Pancreas (tissue), 10 donors: ENCODE measurements around the gene CDC27. TPM values are rescaled to one million over a fixed set of nuclear protein-coding genes. Genes with fewer than 3 reads are reported as not detected.
"Not testable (repeated sequence)": the region's sequence is repeated elsewhere in the genome, so short reads cannot be mapped to it uniquely, and the experiment has no call there.

Experiments used
- ATAC-seq, 4 donors: fragments of 200-7000 bp; cut with Tn5 transposase; one replicate each; pipeline versions ENCODE4 v1.8.0 to v1.9.1; 2020; ENCODE audit warnings: mild to moderate bottlenecking in 4 of 4, moderate library complexity in 4 of 4
- DNase-seq, 6 donors: peaks; one replicate each; pipeline ENCODE4 v3.0.0-alpha.2; 2020
- FAIRE-seq: peaks from 2 replicates; lab custom pipeline; 2012; peaks lifted over from hg19 to GRCh38; lab: Jason Lieb, UNC
- H3K27ac ChIP-seq, 4 donors: fragments of 200-600 bp; sonication (generic); 1 replicate in 3 of 4; 2 replicates in 1 of 4; pipeline versions ENCODE4 v1.5.0 to v1.8.0; 2020
- H3K27me3 ChIP-seq, 4 donors: fragments of 200-600 bp; one replicate each; pipeline ENCODE4 v1.8.0; 2021
- H3K36me3 ChIP-seq, 3 donors: fragments of 200-600 bp; sonication (generic) in 1 of 3; one replicate each; pipeline versions ENCODE4 v1.5.0 to v1.8.0; 2020 to 2021
- H3K4me1 ChIP-seq, 3 donors: fragments of 200-600 bp; one replicate each; pipeline ENCODE4 v1.8.0; 2021
- H3K4me3 ChIP-seq, 4 donors: fragments of 200-600 bp; sonication (generic) in 2 of 4; one replicate each; pipeline versions ENCODE4 v1.5.0 to v1.8.0; 2020 to 2021
- H3K9me3 ChIP-seq, 4 donors: fragments of 200-600 bp; one replicate each; pipeline ENCODE4 v1.8.0; 2021
- CTCF ChIP-seq, 4 donors: fragments of 200-600 bp; sonication (generic) in 3 of 4; IDR thresholded peaks; one replicate each; pipeline versions ENCODE4 v1.5.0 to v1.8.0; 2021; ENCODE audit warnings: antibody characterized with exemption in 4 of 4
- WGBS, 2 donors: extraction: QIAGEN DNeasy Blood & Tissue Kit; methylation state at CpG; one replicate each; pipeline ENCODE4 v1.1.7; 2013; 5-methylcytosine and 5-hydroxymethylcytosine counted together
- intact Hi-C, 3 donors: fragments of 100-400 bp; cut with DNase I; formaldehyde crosslinking; loops; one replicate each; pipeline versions ENCODE4 v1.11.1 to v1.14.2; 2022
- polyA plus RNA-seq, 2 donors: library from polyadenylated mRNA; stranded (reverse); fragments of 200-250 nt; gene quantifications; one replicate each; pipeline ENCODE4 v1.2.3, GENCODE V29; 2013
- total RNA-seq, 6 donors: library from RNA; stranded (reverse); fragmentation: NEBNext Ultra II Directional in 4 of 6; extraction: Animal tissue kit (Norgen Biotek cat#: 25700) in 4 of 6; gene quantifications; one replicate each; pipeline versions ENCODE4 v1.2.1 to v1.2.4, GENCODE V29; 2021 to 2023
- donor health status: healthy with polysubstance abuse.
- donor health status: DM: no; HTN: no; CAD: no; lungs with moderate emphysema.
- donor health status: DM: no; HTN: no; CAD: no.
- donor health status: control.
- donor health status: control.
- donor health status: Bipolar disorder and iron deficiency.
- donor health status: DM: yes; HTN: yes; CAD: no.
- donor health status: DM: no; HTN: no; CAD: no.
- donor health status: DM: no; HTN: no; CAD: no.
- donor health status: DM: yes; HTN: yes; CAD: no.

Gene CDC27
- total and polyA plus RNA-seq, 8 donors: 6.5 to 42.7 (median 26.3) TPM

DNA sequence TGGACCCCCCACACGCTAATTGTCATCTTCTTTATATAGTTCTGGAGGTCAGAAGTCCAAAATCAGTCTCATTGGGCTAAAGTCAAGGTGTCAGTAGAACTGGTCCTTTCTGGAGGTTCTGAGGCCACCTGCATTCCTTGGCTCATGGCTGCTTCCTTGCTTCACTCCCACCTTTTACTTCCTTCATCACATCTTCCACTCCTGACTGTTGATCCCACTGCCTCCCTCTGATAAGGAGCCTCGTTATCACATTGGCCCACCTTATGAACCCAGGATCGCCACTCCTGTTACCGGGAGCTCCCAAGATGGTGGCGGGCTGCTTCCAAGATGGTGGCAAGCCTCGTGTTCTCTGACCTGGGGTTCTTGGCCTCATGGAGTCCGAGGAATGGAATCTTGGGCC is 83.0 kb downstream of the CDC27 start:
- WGBS, 2 donors: 70 to 78% methylated on average over 7 of the region's 7 CpGs
- Histone ChIP-seq H3K4me1 (no peaks in the 10 kb centered on the region), H3K4me3 (no peak overlapping the region), H3K27ac (no peak overlapping the region), H3K9me3 (no peaks in the 10 kb centered on the region), H3K36me3 (no peaks in the 10 kb centered on the region), H3K27me3 (no peaks in the 10 kb centered on the region)
- DNase-seq (no peak), FAIRE-seq (no peak), ATAC-seq (no peak)
- intact Hi-C loops: no loop called here
- no peak for TF ChIP-seq CTCF (IDR thresholded peaks at IDR 0.05)

- H3K9me3 ChIP-seq, DNase-seq, H3K27ac ChIP-seq, intact Hi-C loops, H3K27me3 ChIP-seq, ATAC-seq, H3K4me1 ChIP-seq, FAIRE-seq, H3K36me3 ChIP-seq, H3K4me3 ChIP-seq: not testable (repeated sequence)
- 22 to 23% methylated on average over 1 of the region's 1 CpG for WGBS, 2 donors
Observed at GRCh38 chr17:47105246-47105645, 83.8 kb downstream of the CDC27 start.

DNA sequence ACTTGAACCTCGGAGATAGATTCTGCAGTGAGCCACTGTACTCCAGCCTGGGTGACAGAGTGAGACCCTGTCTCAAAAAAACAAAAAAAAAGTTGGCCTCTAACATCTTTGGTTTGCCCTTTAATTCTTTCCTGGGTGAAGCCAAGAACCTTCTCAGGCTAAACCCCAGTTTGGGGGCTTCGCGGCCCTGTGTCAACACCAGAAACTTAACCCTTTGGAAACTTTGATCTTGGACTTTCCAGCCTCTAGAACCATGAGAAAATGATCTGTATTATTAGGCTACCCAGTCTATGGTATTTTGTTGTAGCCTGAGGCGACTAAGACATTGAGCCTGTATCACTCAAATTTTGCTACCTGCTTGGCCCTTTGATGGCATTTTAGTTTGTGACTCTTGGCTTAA is 86.2 kb downstream of the CDC27 start:
- FAIRE-seq (no peak), DNase-seq (no peak), ATAC-seq (no peak)
- Histone ChIP-seq H3K9me3 (no peaks in the 10 kb centered on the region), H3K4me3 (no peak overlapping the region), H3K27ac (no peak overlapping the region), H3K36me3 (no peaks in the 10 kb centered on the region), H3K4me1 (peaks cover 0 to 8% (median 0%) of the 10 kb centered on the region in 3 donors), H3K27me3 (no peaks in the 10 kb centered on the region)
- 65 to 70% methylated on average over 4 of the region's 4 CpGs for WGBS, 2 donors
- intact Hi-C loops: no loop called here
- TF ChIP-seq CTCF (IDR thresholded peaks at IDR 0.05): no peak

DNA sequence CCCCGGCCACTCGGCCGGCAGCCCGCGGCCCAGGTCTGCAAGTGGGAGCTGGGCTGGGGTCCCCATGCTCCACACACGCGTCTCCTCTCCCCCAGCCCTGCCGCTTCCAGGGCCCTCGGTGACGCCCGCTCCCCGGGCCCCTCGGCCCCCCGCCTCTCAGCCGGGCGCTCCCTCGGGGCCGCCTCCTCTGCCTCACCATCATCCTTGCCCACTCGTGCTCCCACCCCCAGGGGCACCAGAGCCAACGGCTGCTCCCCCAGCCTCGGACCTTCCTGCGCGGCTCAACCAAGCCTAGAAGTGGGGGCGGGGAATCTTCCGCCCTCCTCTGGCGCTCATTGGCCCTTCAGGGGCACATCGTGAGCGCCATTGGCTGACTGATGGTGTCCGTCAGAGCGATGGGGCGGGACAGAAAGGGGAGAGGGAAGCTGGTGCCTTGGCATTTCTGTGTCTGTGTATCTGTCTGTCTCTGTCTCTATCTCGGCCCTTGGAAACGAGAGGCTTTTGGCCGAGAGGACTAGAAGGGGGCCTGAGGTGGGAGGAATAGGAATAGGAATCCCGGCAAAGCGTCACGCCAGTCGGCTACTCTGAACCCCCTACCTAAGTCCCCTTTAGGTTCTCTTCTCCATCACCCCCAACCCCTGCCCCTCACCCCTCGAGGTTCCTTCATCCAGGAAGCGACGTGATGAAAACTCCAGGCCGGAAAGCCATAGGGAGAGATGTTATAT is 88.9 kb downstream of the CDC27 start:
- no peaks in the 10 kb centered on the region for H3K36me3 ChIP-seq
- no peak for TF ChIP-seq CTCF (IDR thresholded peaks at IDR 0.05)
- intact Hi-C loops: no loop called here
- FAIRE-seq (no peak), DNase-seq (peak; percentile 89 to 95 (median 91)), ATAC-seq (peak; percentile 100)
- WGBS, 2 donors: 0 to 1% methylated on average over 31 to 42 of the region's 42 CpGs
- H3K4me3 ChIP-seq: peak overlapping the region; percentile 77 to 99 (median 92)
- H3K9me3 ChIP-seq: no peaks in the 10 kb centered on the region
- no peaks in the 10 kb centered on the region for H3K27me3 ChIP-seq
- H3K27ac ChIP-seq: peak overlapping the region in 3 of 4 donors; percentile 17 to 42 (median 37)
- peaks cover 0 to 8% (median 0%) of the 10 kb centered on the region in 3 donors for H3K4me1 ChIP-seq

- Histone ChIP-seq H3K4me3 (peak overlapping the region; percentile 77 to 99 (median 92)), H3K27ac (peak overlapping the region in 3 of 4 donors; percentile 17 to 42 (median 37)), H3K4me1 (peaks cover 0 to 8% (median 0%) of the 10 kb centered on the region in 3 donors), H3K36me3 (no peaks in the 10 kb centered on the region), H3K27me3 (no peaks in the 10 kb centered on the region), H3K9me3 (no peaks in the 10 kb centered on the region)
- intact Hi-C loops: no loop called here
- DNase-seq (no peak), ATAC-seq (peak in 2 of 4 donors; percentile 1 to 28), FAIRE-seq (no peak)
- WGBS, 2 donors: 1 to 4% methylated on average over 22 of the region's 22 CpGs
- TF ChIP-seq CTCF (IDR thresholded peaks at IDR 0.05): no peak
Observed at GRCh38 chr17:47099451-47099986, 89.6 kb downstream of the CDC27 start.
